HG03565 (cell line): ENCODE measurements around the gene GALNTL6.

Experiments
- ATAC-seq: cut with Tn5 transposase; IDR thresholded peaks from one replicate; pipeline ENCODE4 v1.9.1; 2021; ENCODE audit warnings: mild to moderate bottlenecking, moderate library complexity; ENCODE audit not compliant: unreplicated experiment

Gene GALNTL6

GRCh38 chr4:171876636-171877035 is 63.4 kb downstream of the GALNTL6 start:
- ATAC-seq, result no peak

GRCh38 chr4:171880136-171880535 is 66.9 kb downstream of the GALNTL6 start:
- ATAC-seq, result no peak

- ATAC-seq, result no peak
Observed at GRCh38 chr4:171889681-171890080, 76.5 kb downstream of the GALNTL6 start.

GRCh38 chr4:171891038-171891437 is 77.8 kb downstream of the GALNTL6 start:
- ATAC-seq, result peak; percentile 95

- ATAC-seq, result no peak
Observed at GRCh38 chr4:171896426-171896825, 83.2 kb downstream of the GALNTL6 start.

- ATAC-seq, result peak; percentile 59
Observed at GRCh38 chr4:171919314-171919713, 106.1 kb downstream of the GALNTL6 start.

- no peak for ATAC-seq
Observed at GRCh38 chr4:171920901-171921300, 107.7 kb downstream of the GALNTL6 start.

GRCh38 chr4:171924746-171925376 is 111.7 kb downstream of the GALNTL6 start:
- no peak for ATAC-seq

- no peak for ATAC-seq
Observed at GRCh38 chr4:171928336-171928735, 115.1 kb downstream of the GALNTL6 start.

GRCh38 chr4:171929477-171929876 is 116.3 kb downstream of the GALNTL6 start:
- no peak for ATAC-seq

GRCh38 chr4:171929907-171930306 is 116.7 kb downstream of the GALNTL6 start:
- no peak for ATAC-seq

GRCh38 chr4:171932238-171932637 is 119.0 kb downstream of the GALNTL6 start:
- no peak for ATAC-seq

- no peak for ATAC-seq
Observed at GRCh38 chr4:171940656-171941055, 127.5 kb downstream of the GALNTL6 start.

GRCh38 chr4:171947400-171947799 is 134.2 kb downstream of the GALNTL6 start:
- no peak for ATAC-seq

- no peak for ATAC-seq
Observed at GRCh38 chr4:171948038-171948437, 134.8 kb downstream of the GALNTL6 start.

- ATAC-seq, result no peak
Observed at GRCh38 chr4:171954650-171955049, 141.4 kb downstream of the GALNTL6 start.

GRCh38 chr4:171956678-171957077 is 143.5 kb downstream of the GALNTL6 start:
- no peak for ATAC-seq

GRCh38 chr4:171962110-171962509 is 148.9 kb downstream of the GALNTL6 start:
- no peak for ATAC-seq

- no peak for ATAC-seq
Observed at GRCh38 chr4:171966356-171966755, 153.2 kb downstream of the GALNTL6 start.

GRCh38 chr4:171978216-171978615 is 165.0 kb downstream of the GALNTL6 start:
- ATAC-seq, result no peak

- ATAC-seq, result no peak
Observed at GRCh38 chr4:171979461-171979860, 166.3 kb downstream of the GALNTL6 start.

- no peak for ATAC-seq
Observed at GRCh38 chr4:171981185-171981584, 168.0 kb downstream of the GALNTL6 start.
